Cerebellar cortex (tissue), 1 donor: ENCODE results near the gene CTDP1.

ENCODE experiments used
- DNase-seq: peaks from one replicate; pipeline ENCODE4 v3.0.0-alpha.2; 2015; ENCODE audit warnings: low spot score

CTDP1 gene

DNA sequence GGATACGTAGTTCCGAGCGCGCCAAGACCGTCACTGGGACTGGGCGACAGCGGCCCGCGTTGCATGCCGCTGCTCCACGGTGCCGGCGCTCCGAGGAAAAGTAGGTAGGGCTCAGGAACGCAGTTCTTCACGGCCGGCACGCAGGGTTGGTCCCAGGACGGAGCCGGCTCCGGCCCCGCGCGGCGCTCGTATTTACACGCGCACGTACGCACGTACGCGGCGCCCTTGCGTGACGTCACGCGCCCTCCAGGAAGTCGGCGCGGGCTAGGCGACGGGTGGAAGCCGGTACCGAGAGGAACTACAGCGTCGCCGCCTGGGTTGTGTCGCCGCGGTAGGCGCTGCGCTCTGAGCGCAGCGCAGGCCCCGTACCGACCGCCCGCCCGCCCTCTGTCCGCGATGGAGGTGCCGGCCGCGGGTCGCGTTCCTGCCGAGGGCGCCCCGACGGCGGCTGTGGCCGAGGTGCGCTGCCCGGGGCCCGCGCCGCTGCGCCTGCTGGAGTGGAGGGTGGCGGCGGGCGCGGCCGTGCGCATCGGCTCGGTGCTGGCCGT, at the start of gene CTDP1:
Gene CTDP1 (plus strand): TSS at position 252 of the 548 bp plus-strand sequence. CDS start 145 bp downstream, at position 397.
- DNase-seq: peak; percentile 85

- no peak for DNase-seq
These were observed 49.1 kb upstream of the CTDP1 start for GRCh38 chr18:79630281-79631095.

GRCh38 chr18:79631096-79631507, 48.5 kb upstream of the CTDP1 start:
- no peak for DNase-seq

GRCh38 chr18:79631761-79632446, 47.7 kb upstream of the CTDP1 start:
- no peak for DNase-seq

- no peak for DNase-seq
These were observed 46.8 kb upstream of the CTDP1 start for GRCh38 chr18:79632765-79633164.

GRCh38 chr18:79634186-79634585, 45.4 kb upstream of the CTDP1 start:
- DNase-seq: no peak

- no peak for DNase-seq
These were observed 44.8 kb upstream of the CTDP1 start for GRCh38 chr18:79634593-79635426.

DNA sequence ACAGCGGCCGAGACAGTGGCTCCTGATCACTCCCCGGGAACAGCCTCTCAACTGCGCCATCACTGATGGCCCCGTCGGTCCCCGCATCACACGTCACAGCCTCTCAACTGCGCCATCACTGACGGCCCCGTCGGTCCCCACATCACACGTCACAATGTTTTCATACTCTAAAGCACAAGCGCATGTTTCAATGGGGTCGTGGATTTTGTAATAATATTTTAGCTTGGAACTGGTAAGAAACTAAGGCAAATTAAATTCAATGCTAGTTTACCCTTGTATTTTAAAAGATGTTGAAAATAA, 44.2 kb upstream of the CTDP1 start:
- DNase-seq: no peak

GRCh38 chr18:79637181-79637920, 42.3 kb upstream of the CTDP1 start:
- DNase-seq: no peak

GRCh38 chr18:79637921-79638909, 41.4 kb upstream of the CTDP1 start:
- no peak for DNase-seq

GRCh38 chr18:79639072-79639829, 40.4 kb upstream of the CTDP1 start:
- DNase-seq: no peak

GRCh38 chr18:79640064-79640672, 39.4 kb upstream of the CTDP1 start:
- no peak for DNase-seq

- no peak for DNase-seq
These were observed 38.7 kb upstream of the CTDP1 start for GRCh38 chr18:79640875-79641274.

GRCh38 chr18:79641722-79642497, 37.7 kb upstream of the CTDP1 start:
- no peak for DNase-seq

GRCh38 chr18:79642626-79643025, 37.0 kb upstream of the CTDP1 start:
- DNase-seq: no peak

GRCh38 chr18:79643054-79643984, 36.3 kb upstream of the CTDP1 start:
- no peak for DNase-seq

- peak; percentile 34 for DNase-seq
These were observed 35.5 kb upstream of the CTDP1 start for GRCh38 chr18:79644006-79644665.
